Endothelial cell of hepatic sinusoid (primary cell): ENCODE results near the gene GDI2.
"Not testable (repeated sequence)": the region's sequence is repeated elsewhere in the genome, so short reads cannot be mapped to it uniquely, and the experiment has no call there.

Experiments
- in situ Hi-C: cut with HindIII; loops from 2 replicates; pipeline ENCODE4 v1.10.0; 2017; ENCODE audit warnings: low sequenced_read_pairs

GDI2 gene

GRCh38 chr10:5813341-5814109 lies at the start of gene GDI2:
TSS of gene GDI2 (minus strand) at chr10:5813434. CDS start at chr10:5813258, 176 bp downstream.
- in situ Hi-C loops, result no loop called here

- in situ Hi-C loops, result no loop called here
Observed at GRCh38 chr10:5862360-5862961, 49.2 kb upstream of the GDI2 start.

- in situ Hi-C loops, result no loop called here
Observed at GRCh38 chr10:5860066-5860465, 46.8 kb upstream of the GDI2 start.

GRCh38 chr10:5858811-5859210 lies 45.6 kb upstream of the GDI2 start:
- in situ Hi-C loops, result no loop called here

GRCh38 chr10:5856701-5857004 lies 43.4 kb upstream of the GDI2 start:
- in situ Hi-C loops, result no loop called here

- in situ Hi-C loops, result no loop called here
Observed at GRCh38 chr10:5855979-5856700, 42.9 kb upstream of the GDI2 start.

- in situ Hi-C loops, result no loop called here
Observed at GRCh38 chr10:5854131-5854475, 40.9 kb upstream of the GDI2 start.

GRCh38 chr10:5846667-5847066 lies 33.4 kb upstream of the GDI2 start:
- in situ Hi-C loops, result not testable (repeated sequence)

GRCh38 chr10:5844345-5845055 lies 31.3 kb upstream of the GDI2 start:
- in situ Hi-C loops, result no loop called here

- in situ Hi-C loops, result no loop called here
Observed at GRCh38 chr10:5843686-5844344, 30.6 kb upstream of the GDI2 start.

GRCh38 chr10:5841965-5842364 lies 28.7 kb upstream of the GDI2 start:
- in situ Hi-C loops, result no loop called here

- in situ Hi-C loops, result no loop called here
Observed at GRCh38 chr10:5840314-5841307, 27.4 kb upstream of the GDI2 start.

- in situ Hi-C loops, result not testable (repeated sequence)
Observed at GRCh38 chr10:5836181-5836580, 22.9 kb upstream of the GDI2 start.

GRCh38 chr10:5835446-5836095 lies 22.3 kb upstream of the GDI2 start:
- in situ Hi-C loops, result no loop called here

GRCh38 chr10:5833814-5834213 lies 20.6 kb upstream of the GDI2 start:
- in situ Hi-C loops, result no loop called here

- in situ Hi-C loops, result no loop called here
Observed at GRCh38 chr10:5832946-5833345, 19.7 kb upstream of the GDI2 start.

GRCh38 chr10:5831446-5831782 lies 18.2 kb upstream of the GDI2 start:
- in situ Hi-C loops, result no loop called here

GRCh38 chr10:5830629-5831445 lies 17.6 kb upstream of the GDI2 start:
- in situ Hi-C loops, result no loop called here

- in situ Hi-C loops, result no loop called here
Observed at GRCh38 chr10:5829267-5829666, 16.0 kb upstream of the GDI2 start.
